ENCODE data around the gene TOLLIP. TPM values are rescaled to one million over a fixed set of nuclear protein-coding genes. Genes with fewer than 3 reads are reported as not detected.

Gene TOLLIP
- total RNA-seq, 2 donors from 2014 or later, result 62.8 to 63.7 TPM

GRCh38 chr11:1291295-1292017, 18.0 kb downstream of the TOLLIP start:
- intact Hi-C loops (cut with DNase I, micrococcal nuclease), result no loop called here
- no peak for ATAC-seq
- DNase-seq, result peak in 1 of 2 donors; percentile 1

- DNase-seq (no peak), ATAC-seq (no peak)
- intact Hi-C loops (cut with DNase I, micrococcal nuclease), result no loop called here
Measured at GRCh38 chr11:1290052-1291040, 19.1 kb downstream of the TOLLIP start.

GRCh38 chr11:1289211-1289935, 20.1 kb downstream of the TOLLIP start:
- no peak for DNase-seq
- no peak for ATAC-seq
- intact Hi-C loops (cut with DNase I, micrococcal nuclease), result no loop called here

- ATAC-seq, result no peak
- intact Hi-C loops (cut with DNase I, micrococcal nuclease), result no loop called here
- no peak for DNase-seq
Measured at GRCh38 chr11:1288426-1289151, 20.8 kb downstream of the TOLLIP start.

GRCh38 chr11:1287928-1288327, 21.5 kb downstream of the TOLLIP start:
- ATAC-seq (no peak), DNase-seq (no peak)
- intact Hi-C loops (cut with DNase I, micrococcal nuclease), result no loop called here

GRCh38 chr11:1285876-1286275, 23.6 kb downstream of the TOLLIP start:
- DNase-seq (no peak), ATAC-seq (no peak)
- intact Hi-C loops (cut with DNase I, micrococcal nuclease), result no loop called here

- ATAC-seq (no peak), DNase-seq (no peak)
- intact Hi-C loops (cut with DNase I, micrococcal nuclease), result no loop called here
Measured at GRCh38 chr11:1285316-1285744, 24.1 kb downstream of the TOLLIP start.

GRCh38 chr11:1283906-1284305, 25.5 kb downstream of the TOLLIP start:
- ATAC-seq (no peak), DNase-seq (no peak)
- intact Hi-C loops (cut with DNase I, micrococcal nuclease), result no loop called here

GRCh38 chr11:1283091-1283511, 26.3 kb downstream of the TOLLIP start:
- ATAC-seq, result no peak
- DNase-seq, result no peak
- intact Hi-C loops (cut with DNase I, micrococcal nuclease), result no loop called here

- intact Hi-C loops (cut with DNase I, micrococcal nuclease), result no loop called here
- ATAC-seq (no peak), DNase-seq (no peak)
Measured at GRCh38 chr11:1281974-1282365, 27.5 kb downstream of the TOLLIP start.

- ATAC-seq, result no peak
- intact Hi-C loops (cut with DNase I, micrococcal nuclease), result no loop called here
- no peak for DNase-seq
Measured at GRCh38 chr11:1281326-1281973, 28.0 kb downstream of the TOLLIP start.

GRCh38 chr11:1280116-1281035, 29.1 kb downstream of the TOLLIP start:
- ATAC-seq (no peak), DNase-seq (no peak)
- intact Hi-C loops (cut with DNase I, micrococcal nuclease), result no loop called here

- no peak for ATAC-seq
- intact Hi-C loops (cut with DNase I, micrococcal nuclease), result no loop called here
Measured at GRCh38 chr11:1279674-1280055, 29.8 kb downstream of the TOLLIP start.

GRCh38 chr11:1278766-1279673, 30.4 kb downstream of the TOLLIP start:
- intact Hi-C loops (cut with DNase I, micrococcal nuclease), result no loop called here
- no peak for ATAC-seq
- DNase-seq, result no peak

More at GRCh38 chr11:1279674-1280055, 29.8 kb downstream of the TOLLIP start:
- no peak for DNase-seq

GRCh38 chr11:1277936-1278512, 31.4 kb downstream of the TOLLIP start:
- DNase-seq, result no peak
- intact Hi-C loops (cut with DNase I, micrococcal nuclease), result no loop called here
- no peak for ATAC-seq

All from left colon (tissue), 2 donors.